GM12801 (cell line): Measurements from ENCODE around the gene B9D1.

Experiments used
- TF ChIP-seq, protein P1 (sequence below): IDR thresholded peaks from one replicate; pipeline ENCODE4 v1.5.1; 2011; ENCODE audit warnings: control low read depth; ENCODE audit not compliant: insufficient read length; ENCODE audit errors: extremely low read depth

Gene B9D1

DNA sequence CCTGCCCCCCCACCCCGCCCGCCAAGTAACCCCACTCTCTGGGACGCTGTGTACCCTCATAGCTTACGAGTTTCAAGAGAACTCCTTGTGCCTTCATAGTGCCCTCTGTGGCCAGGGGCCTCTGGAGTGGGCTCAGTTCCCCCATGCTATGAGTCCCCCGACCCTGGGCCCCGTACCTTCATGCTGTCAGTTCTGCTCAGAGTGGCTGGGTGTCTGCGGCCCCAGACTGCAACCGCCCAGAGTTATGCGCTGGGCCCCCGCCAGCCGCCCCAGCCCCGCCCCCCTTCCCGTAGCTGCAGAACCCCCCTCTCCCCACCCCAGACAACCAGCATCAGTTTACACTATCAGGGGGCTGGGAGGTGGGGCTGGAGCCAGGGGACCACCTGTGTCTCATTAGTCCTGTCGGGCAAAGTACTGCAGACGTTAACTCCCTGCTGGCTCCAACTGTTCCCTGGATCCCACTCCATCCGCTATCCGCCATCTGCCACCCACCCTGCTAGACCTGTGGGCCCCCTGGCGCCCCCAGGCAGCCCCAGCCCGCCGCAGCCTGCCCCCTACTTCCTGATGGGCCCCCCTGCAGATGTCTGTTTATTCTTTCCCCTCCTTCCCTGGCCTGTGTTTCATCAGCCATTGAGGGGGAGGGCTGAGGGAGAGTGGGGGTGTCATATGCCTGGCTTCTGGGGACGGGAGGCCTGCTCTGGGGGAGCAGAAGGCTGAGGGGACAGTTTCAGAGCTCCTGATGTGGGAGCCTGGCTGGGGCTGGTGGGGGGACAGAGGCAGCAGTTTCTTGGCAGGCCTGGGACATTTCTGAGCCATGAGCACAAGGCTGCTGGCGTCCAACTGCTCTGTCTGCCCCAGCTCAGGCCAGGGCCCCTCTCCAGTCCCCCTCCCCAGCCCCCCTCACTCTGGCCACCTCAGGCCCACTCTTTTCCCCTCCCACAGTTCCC is 24.7 kb upstream of the B9D1 start, which contains the start of gene MFAP4:
MFAP4 (minus strand) TSS at position 217 of the 947 bp plus-strand sequence; CDS start at position 182, 35 bp downstream.
- TF ChIP-seq, protein P1, sequence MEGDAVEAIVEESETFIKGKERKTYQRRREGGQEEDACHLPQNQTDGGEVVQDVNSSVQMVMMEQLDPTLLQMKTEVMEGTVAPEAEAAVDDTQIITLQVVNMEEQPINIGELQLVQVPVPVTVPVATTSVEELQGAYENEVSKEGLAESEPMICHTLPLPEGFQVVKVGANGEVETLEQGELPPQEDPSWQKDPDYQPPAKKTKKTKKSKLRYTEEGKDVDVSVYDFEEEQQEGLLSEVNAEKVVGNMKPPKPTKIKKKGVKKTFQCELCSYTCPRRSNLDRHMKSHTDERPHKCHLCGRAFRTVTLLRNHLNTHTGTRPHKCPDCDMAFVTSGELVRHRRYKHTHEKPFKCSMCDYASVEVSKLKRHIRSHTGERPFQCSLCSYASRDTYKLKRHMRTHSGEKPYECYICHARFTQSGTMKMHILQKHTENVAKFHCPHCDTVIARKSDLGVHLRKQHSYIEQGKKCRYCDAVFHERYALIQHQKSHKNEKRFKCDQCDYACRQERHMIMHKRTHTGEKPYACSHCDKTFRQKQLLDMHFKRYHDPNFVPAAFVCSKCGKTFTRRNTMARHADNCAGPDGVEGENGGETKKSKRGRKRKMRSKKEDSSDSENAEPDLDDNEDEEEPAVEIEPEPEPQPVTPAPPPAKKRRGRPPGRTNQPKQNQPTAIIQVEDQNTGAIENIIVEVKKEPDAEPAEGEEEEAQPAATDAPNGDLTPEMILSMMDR = no peak

DNA sequence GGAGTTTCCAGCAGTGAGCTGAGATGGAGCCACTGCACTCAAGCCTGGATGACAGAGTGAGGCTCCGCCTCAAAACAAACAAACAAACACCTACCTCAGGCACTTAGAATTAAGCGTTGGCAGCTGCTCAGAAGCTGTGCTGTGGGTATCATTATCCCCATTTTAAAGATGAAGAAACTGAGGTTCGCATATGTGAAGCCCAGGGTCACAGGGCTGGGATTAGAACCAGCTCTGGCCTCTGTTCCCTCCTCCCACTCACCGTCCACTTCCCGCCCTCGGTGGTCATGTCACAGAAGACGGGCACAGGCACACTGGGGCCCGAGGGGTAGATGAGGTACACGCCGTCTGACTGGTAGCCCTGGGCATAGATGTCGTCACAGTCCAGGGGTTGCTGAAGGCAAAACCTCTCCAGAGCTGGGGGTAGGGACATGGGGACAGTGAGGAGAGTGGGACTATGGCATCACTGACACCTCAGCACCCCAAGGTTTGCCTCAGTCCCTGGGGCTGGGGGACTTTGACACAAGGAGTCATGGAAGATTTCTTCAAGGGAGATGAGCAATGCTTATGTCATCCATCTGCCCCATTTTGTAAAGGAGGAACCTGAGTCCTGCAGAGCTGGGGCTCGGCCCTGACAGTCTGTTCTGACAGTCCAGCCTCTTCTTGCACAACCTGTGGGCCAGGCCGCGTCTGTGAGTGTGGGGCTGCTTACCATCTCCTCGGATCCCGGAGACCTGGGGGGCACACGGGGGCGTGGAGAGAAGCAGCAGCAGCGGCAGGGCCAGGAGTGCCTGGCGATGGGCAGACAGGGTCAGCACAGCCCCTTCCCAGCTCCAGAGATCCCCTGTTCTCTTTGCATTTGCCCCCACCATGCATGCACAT is 23.8 kb upstream of the B9D1 start:
- TF ChIP-seq, protein P1 = no peak

DNA sequence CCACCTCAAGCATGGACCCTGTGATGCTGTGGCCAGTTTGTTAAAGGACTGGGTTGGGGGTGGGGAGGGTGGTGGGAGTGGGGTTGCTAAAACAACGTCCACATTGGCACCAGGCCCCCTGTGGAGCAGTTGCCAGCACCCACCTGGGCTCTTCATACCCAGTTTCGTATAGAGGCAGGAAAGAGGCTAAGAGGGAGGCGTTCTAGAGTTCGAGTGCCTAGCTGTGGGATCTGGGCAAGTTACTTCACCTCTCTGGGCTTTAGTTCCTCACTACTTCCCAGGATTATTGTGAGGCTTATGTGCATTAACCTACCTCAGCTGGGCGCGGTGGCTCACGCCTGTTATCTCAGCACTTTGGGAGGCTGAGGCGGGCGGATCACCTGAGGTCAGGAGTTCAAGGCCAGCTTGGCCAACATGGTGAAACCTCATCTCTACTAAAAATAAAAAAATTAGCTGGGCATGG is 23.0 kb upstream of the B9D1 start:
- TF ChIP-seq, protein P1 = no peak

DNA sequence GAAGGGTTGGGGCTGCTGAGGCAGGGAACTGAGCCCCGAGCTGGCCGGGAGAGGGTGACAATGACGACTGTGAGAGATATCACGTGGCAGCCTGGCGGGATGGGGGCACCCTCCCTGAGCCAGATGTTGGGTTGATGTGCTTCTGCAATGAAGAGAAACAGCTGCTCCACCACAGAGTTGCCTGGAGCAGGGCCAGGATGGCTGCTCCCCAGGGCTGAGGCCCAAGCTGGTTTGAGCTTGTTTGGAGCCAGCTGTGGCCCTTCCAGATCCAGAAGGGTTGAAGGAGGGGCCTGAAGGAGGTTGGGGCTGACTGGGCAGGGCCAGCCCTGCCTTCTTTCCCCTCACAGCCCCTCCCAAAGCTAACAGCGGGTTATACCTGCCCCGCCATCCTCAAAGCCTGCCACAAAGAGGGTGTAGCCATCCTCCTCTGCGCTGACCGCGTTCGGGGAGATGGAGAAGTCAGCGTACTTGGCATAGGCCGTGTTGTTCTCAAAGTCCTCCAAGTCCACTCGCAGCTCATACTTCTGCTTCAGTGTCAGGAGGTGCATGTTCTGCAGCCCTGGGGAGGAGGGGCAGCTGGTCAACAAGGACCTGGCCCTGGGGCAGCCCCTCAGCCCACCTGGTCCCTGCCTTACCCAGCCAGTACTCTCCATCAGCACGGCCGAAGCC is 22.3 kb upstream of the B9D1 start:
- TF ChIP-seq, protein P1 = no peak

DNA sequence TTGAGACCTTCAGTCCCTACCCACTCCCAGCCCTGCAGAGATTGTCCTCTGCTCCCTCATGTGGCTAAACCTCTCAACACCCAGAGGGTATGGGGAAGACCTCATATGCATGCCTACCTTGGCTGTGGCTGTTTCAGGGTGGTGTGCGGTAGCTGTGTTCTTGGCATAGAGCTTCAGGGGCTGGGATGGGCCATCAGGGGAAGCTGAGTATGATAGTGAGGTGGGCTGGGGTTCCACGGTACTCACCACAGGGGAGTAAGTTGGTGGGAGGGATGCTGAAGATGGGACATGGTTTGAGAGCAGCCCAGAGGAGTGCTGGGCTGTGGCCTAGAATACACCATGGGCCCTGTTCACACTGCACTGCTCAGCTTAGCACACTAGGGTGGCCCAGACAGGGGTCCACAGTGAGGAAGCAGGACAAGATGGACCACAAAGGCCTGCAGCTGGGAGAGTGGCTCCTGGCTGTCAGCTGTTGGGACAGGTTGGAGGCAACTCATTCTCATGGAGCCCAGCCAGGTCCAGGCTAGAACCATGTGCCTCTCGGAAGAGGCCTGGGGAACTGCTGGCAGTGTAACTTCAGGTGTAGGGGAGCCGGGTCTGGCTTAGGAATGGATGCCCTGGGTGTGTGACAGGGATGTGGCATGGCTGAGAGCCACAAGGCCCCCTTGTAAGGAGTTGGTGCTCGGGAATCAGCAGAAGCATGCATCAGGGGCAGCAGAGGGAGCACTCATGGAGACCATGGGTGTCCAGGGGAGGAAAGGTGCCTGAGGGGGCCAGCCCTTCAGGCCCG is 21.4 kb upstream of the B9D1 start:
- TF ChIP-seq, protein P1 = no peak

DNA sequence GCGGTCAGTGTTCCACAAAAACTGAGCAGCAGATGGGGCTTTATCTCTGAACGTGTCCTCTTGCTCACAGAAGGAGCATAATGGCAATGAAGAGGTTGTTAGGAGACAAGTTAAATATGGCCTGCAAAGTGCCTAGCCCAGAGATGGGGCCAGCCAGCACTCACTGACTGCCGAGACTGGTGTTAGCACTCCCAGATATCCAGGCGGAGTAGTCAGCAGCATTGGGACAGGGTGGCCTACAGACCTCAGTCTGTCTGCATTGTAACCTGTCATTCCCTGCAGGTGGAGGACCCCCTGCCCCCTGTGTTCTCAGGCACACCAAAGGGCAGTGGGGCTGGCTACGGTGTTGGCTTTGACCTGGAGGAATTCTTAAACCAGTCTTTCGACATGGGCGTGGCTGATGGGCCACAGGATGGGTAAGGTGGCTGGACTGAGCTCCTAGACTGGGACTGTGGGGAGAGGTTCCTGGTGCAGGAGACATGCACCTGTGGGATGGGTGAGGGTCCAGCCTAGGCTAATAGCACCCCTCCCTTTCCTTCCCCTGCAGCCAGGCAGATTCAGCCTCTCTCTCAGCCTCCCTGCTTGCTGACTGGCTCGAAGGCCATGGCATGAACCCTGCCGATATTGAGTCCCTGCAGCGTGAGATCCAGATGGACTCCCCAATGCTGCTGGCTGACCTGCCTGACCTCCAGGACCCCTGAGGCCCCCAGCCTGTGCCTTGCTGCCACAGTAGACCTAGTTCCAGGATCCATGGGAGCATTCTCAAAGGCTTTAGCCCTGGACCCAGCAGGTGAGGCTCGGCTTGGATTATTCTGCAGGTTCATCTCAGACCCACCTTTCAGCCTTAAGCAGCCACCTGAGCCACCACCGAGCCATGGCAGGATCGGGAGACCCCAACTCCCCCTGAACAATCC is 20.3 kb upstream of the B9D1 start:
- TF ChIP-seq, protein P1 = no peak
